Measurements from ENCODE around the gene NT5C2.

The NT5C2 gene

GRCh38 chr10:103111918-103112877, 80.9 kb downstream of the NT5C2 start:
- H3K4me1 Mint-ChIP-seq (ENCODE audit: low read depth), result peaks cover 9% of the 10 kb centered on the region
- no peak overlapping the region for H3K4me3 Mint-ChIP-seq
- H3K27me3 Mint-ChIP-seq (ENCODE audit: low read depth), result no peaks in the 10 kb centered on the region
- no peak overlapping the region for H3K27ac Mint-ChIP-seq
- no peaks in the 10 kb centered on the region for H3K9me3 Mint-ChIP-seq
- H3K36me3 Mint-ChIP-seq (ENCODE audit: low read depth), result peaks cover 20% of the 10 kb centered on the region
- DNase-seq (ENCODE audit: low spot score), result no peak

- Mint-ChIP-seq H3K36me3 (ENCODE audit: low read depth) (peaks cover 20% of the 10 kb centered on the region), H3K9me3 (no peaks in the 10 kb centered on the region), H3K27me3 (ENCODE audit: low read depth) (no peaks in the 10 kb centered on the region), H3K4me1 (ENCODE audit: low read depth) (peaks cover 9% of the 10 kb centered on the region), H3K27ac (no peak overlapping the region), H3K4me3 (no peak overlapping the region)
- DNase-seq (ENCODE audit: low spot score), result no peak
Observed at GRCh38 chr10:103111031-103111917, 81.8 kb downstream of the NT5C2 start.

- H3K9me3 Mint-ChIP-seq, result no peaks in the 10 kb centered on the region
- no peaks in the 10 kb centered on the region for H3K27me3 Mint-ChIP-seq (ENCODE audit: low read depth)
- peaks cover 9% of the 10 kb centered on the region for H3K4me1 Mint-ChIP-seq (ENCODE audit: low read depth)
- H3K36me3 Mint-ChIP-seq (ENCODE audit: low read depth), result peaks cover 29% of the 10 kb centered on the region
- no peak overlapping the region for H3K4me3 Mint-ChIP-seq
- H3K27ac Mint-ChIP-seq, result no peak overlapping the region
- no peak for DNase-seq (ENCODE audit: low spot score)
Observed at GRCh38 chr10:103110407-103110806, 82.7 kb downstream of the NT5C2 start.

GRCh38 chr10:103109821-103110220, 83.3 kb downstream of the NT5C2 start:
- H3K9me3 Mint-ChIP-seq, result no peaks in the 10 kb centered on the region
- no peak overlapping the region for H3K27ac Mint-ChIP-seq
- no peak overlapping the region for H3K4me3 Mint-ChIP-seq
- peaks cover 9% of the 10 kb centered on the region for H3K4me1 Mint-ChIP-seq (ENCODE audit: low read depth)
- no peak for DNase-seq (ENCODE audit: low spot score)
- H3K36me3 Mint-ChIP-seq (ENCODE audit: low read depth), result peaks cover 31% of the 10 kb centered on the region
- H3K27me3 Mint-ChIP-seq (ENCODE audit: low read depth), result no peaks in the 10 kb centered on the region

- DNase-seq (ENCODE audit: low spot score), result no peak
- no peaks in the 10 kb centered on the region for H3K27me3 Mint-ChIP-seq (ENCODE audit: low read depth)
- H3K36me3 Mint-ChIP-seq (ENCODE audit: low read depth), result peaks cover 33% of the 10 kb centered on the region
- H3K9me3 Mint-ChIP-seq, result no peaks in the 10 kb centered on the region
- H3K4me3 Mint-ChIP-seq, result no peak overlapping the region
- no peak overlapping the region for H3K27ac Mint-ChIP-seq
- peaks cover 7% of the 10 kb centered on the region for H3K4me1 Mint-ChIP-seq (ENCODE audit: low read depth)
Observed at GRCh38 chr10:103106539-103106938, 86.5 kb downstream of the NT5C2 start.

- H3K4me1 Mint-ChIP-seq (ENCODE audit: low read depth), result peaks cover 4% of the 10 kb centered on the region
- H3K9me3 Mint-ChIP-seq, result no peaks in the 10 kb centered on the region
- peaks cover 34% of the 10 kb centered on the region for H3K36me3 Mint-ChIP-seq (ENCODE audit: low read depth)
- no peak overlapping the region for H3K4me3 Mint-ChIP-seq
- no peak for DNase-seq (ENCODE audit: low spot score)
- no peak overlapping the region for H3K27ac Mint-ChIP-seq
- no peaks in the 10 kb centered on the region for H3K27me3 Mint-ChIP-seq (ENCODE audit: low read depth)
Observed at GRCh38 chr10:103105462-103105861, 87.6 kb downstream of the NT5C2 start.

GRCh38 chr10:103104721-103105120, 88.4 kb downstream of the NT5C2 start:
- peaks cover 37% of the 10 kb centered on the region for H3K36me3 Mint-ChIP-seq (ENCODE audit: low read depth)
- no peak overlapping the region for H3K4me3 Mint-ChIP-seq
- no peaks in the 10 kb centered on the region for H3K9me3 Mint-ChIP-seq
- DNase-seq (ENCODE audit: low spot score), result no peak
- H3K27me3 Mint-ChIP-seq (ENCODE audit: low read depth), result no peaks in the 10 kb centered on the region
- H3K4me1 Mint-ChIP-seq (ENCODE audit: low read depth), result peaks cover 4% of the 10 kb centered on the region
- no peak overlapping the region for H3K27ac Mint-ChIP-seq

GRCh38 chr10:103103989-103104388, 89.1 kb downstream of the NT5C2 start:
- H3K9me3 Mint-ChIP-seq, result no peaks in the 10 kb centered on the region
- no peak for DNase-seq (ENCODE audit: low spot score)
- no peaks in the 10 kb centered on the region for H3K27me3 Mint-ChIP-seq (ENCODE audit: low read depth)
- H3K4me1 Mint-ChIP-seq (ENCODE audit: low read depth), result peaks cover 4% of the 10 kb centered on the region
- no peak overlapping the region for H3K4me3 Mint-ChIP-seq
- H3K36me3 Mint-ChIP-seq (ENCODE audit: low read depth), result peaks cover 39% of the 10 kb centered on the region
- H3K27ac Mint-ChIP-seq, result no peak overlapping the region

- H3K9me3 Mint-ChIP-seq, result no peaks in the 10 kb centered on the region
- no peak for DNase-seq (ENCODE audit: low spot score)
- H3K4me3 Mint-ChIP-seq, result no peak overlapping the region
- no peak overlapping the region for H3K27ac Mint-ChIP-seq
- H3K27me3 Mint-ChIP-seq (ENCODE audit: low read depth), result no peaks in the 10 kb centered on the region
- peaks cover 4% of the 10 kb centered on the region for H3K4me1 Mint-ChIP-seq (ENCODE audit: low read depth)
- H3K36me3 Mint-ChIP-seq (ENCODE audit: low read depth), result peaks cover 46% of the 10 kb centered on the region
Observed at GRCh38 chr10:103102195-103102594, 90.9 kb downstream of the NT5C2 start.

GRCh38 chr10:103100620-103101019, 92.5 kb downstream of the NT5C2 start:
- no peak overlapping the region for H3K27ac Mint-ChIP-seq
- H3K4me3 Mint-ChIP-seq, result no peak overlapping the region
- no peaks in the 10 kb centered on the region for H3K27me3 Mint-ChIP-seq (ENCODE audit: low read depth)
- DNase-seq (ENCODE audit: low spot score), result no peak
- peaks cover 48% of the 10 kb centered on the region for H3K36me3 Mint-ChIP-seq (ENCODE audit: low read depth)
- H3K9me3 Mint-ChIP-seq, result no peaks in the 10 kb centered on the region
- H3K4me1 Mint-ChIP-seq (ENCODE audit: low read depth), result peaks cover 4% of the 10 kb centered on the region

- H3K27me3 Mint-ChIP-seq (ENCODE audit: low read depth), result no peaks in the 10 kb centered on the region
- H3K27ac Mint-ChIP-seq, result no peak overlapping the region
- no peaks in the 10 kb centered on the region for H3K9me3 Mint-ChIP-seq
Observed at GRCh38 chr10:103098240-103098639, 94.8 kb downstream of the NT5C2 start.

GRCh38 chr10:103096130-103096529, 96.9 kb downstream of the NT5C2 start:
- H3K4me3 Mint-ChIP-seq, result no peak overlapping the region
- H3K27ac Mint-ChIP-seq, result no peak overlapping the region
- H3K4me1 Mint-ChIP-seq (ENCODE audit: low read depth), result no peaks in the 10 kb centered on the region
- no peaks in the 10 kb centered on the region for H3K27me3 Mint-ChIP-seq (ENCODE audit: low read depth)
- DNase-seq (ENCODE audit: low spot score), result no peak
- peaks cover 57% of the 10 kb centered on the region for H3K36me3 Mint-ChIP-seq (ENCODE audit: low read depth)
- H3K9me3 Mint-ChIP-seq, result no peaks in the 10 kb centered on the region

More at GRCh38 chr10:103098240-103098639, 94.8 kb downstream of the NT5C2 start:
- Mint-ChIP-seq H3K4me1 (ENCODE audit: low read depth) (peaks cover 4% of the 10 kb centered on the region), H3K36me3 (ENCODE audit: low read depth) (peaks cover 51% of the 10 kb centered on the region), H3K4me3 (no peak overlapping the region)
- DNase-seq (ENCODE audit: low spot score), result no peak

GRCh38 chr10:103095005-103095404, 98.1 kb downstream of the NT5C2 start:
- Mint-ChIP-seq H3K27ac (no peak overlapping the region), H3K27me3 (ENCODE audit: low read depth) (no peaks in the 10 kb centered on the region), H3K36me3 (ENCODE audit: low read depth) (peaks cover 60% of the 10 kb centered on the region), H3K9me3 (no peaks in the 10 kb centered on the region), H3K4me1 (ENCODE audit: low read depth) (no peaks in the 10 kb centered on the region), H3K4me3 (no peak overlapping the region)
- DNase-seq (ENCODE audit: low spot score), result no peak

GRCh38 chr10:103090911-103091310, 102.2 kb downstream of the NT5C2 start:
- H3K36me3 Mint-ChIP-seq (ENCODE audit: low read depth), result peaks cover 68% of the 10 kb centered on the region
- no peaks in the 10 kb centered on the region for H3K4me1 Mint-ChIP-seq (ENCODE audit: low read depth)
- H3K27me3 Mint-ChIP-seq (ENCODE audit: low read depth), result no peaks in the 10 kb centered on the region
- no peak for DNase-seq (ENCODE audit: low spot score)
- H3K9me3 Mint-ChIP-seq, result no peaks in the 10 kb centered on the region
- no peak overlapping the region for H3K4me3 Mint-ChIP-seq
- no peak overlapping the region for H3K27ac Mint-ChIP-seq
